Right cardiac atrium (tissue), 5 donors: ENCODE measurements around the gene CHST14. TPM values are rescaled to one million over a fixed set of nuclear protein-coding genes. Genes with fewer than 3 reads are reported as not detected.

Source experiments
- ATAC-seq, 2 donors: fragments of 200-7000 bp; cut with Tn5 transposase; one replicate each; pipeline versions ENCODE4 v1.8.0 to v1.9.1; 2020; ENCODE audit warnings: moderate library complexity in 2 of 2, mild to moderate bottlenecking in 1 of 2
- DNase-seq, 3 donors: peaks; one replicate each; pipeline ENCODE4 v3.0.0-alpha.2; 2020
- H3K27ac ChIP-seq: one replicate; pipeline ENCODE4 v1.5.1; 2013; ENCODE audit warnings: mild to moderate bottlenecking, low read length, control low read depth, moderate library complexity
- H3K27me3 ChIP-seq: one replicate; pipeline ENCODE4 v1.6.1; 2013; ENCODE audit not compliant: control insufficient read depth, insufficient read depth
- H3K4me1 ChIP-seq: one replicate; pipeline ENCODE4 v1.6.1; 2013; ENCODE audit warnings: low read length; ENCODE audit not compliant: control insufficient read depth, insufficient read depth
- H3K4me3 ChIP-seq: one replicate; pipeline ENCODE4 v1.5.1; 2013; ENCODE audit warnings: low read length, control low read depth
- H3K9me3 ChIP-seq: one replicate; pipeline ENCODE4 v1.6.1; 2013; ENCODE audit warnings: low read length; ENCODE audit not compliant: control insufficient read depth
- WGBS: extraction: QIAGEN DNeasy Blood & Tissue Kit; methylation state at CpG from one replicate; pipeline ENCODE4 v1.1.7; 2013; 5-methylcytosine and 5-hydroxymethylcytosine counted together
- intact Hi-C, 4 donors: fragments of 100-400 bp; cut with DNase I; formaldehyde crosslinking; loops; one replicate each; pipeline versions ENCODE4 v1.11.0 to v1.14.0; 2022 to 2023
- polyA plus RNA-seq: library from polyadenylated mRNA; stranded (reverse); fragments of 200-250 nt; gene quantifications from one replicate; pipeline ENCODE4 v1.2.3, GENCODE V29; 2013
- total RNA-seq, 4 donors: library from RNA; stranded (reverse); fragmentation: NEBNext Ultra II Directional; extraction: Animal tissue kit (Norgen Biotek cat#: 25700); gene quantifications; one replicate each; pipeline ENCODE4 v1.2.1, GENCODE V29; 2021
- donor health status: healthy with polysubstance abuse.
- donor health status: DM: no; HTN: yes; CAD: no.
- donor health status: DM: no; HTN: no; CAD: no.
- donor health status: DM: no; HTN: yes; CAD: no; lungs with severe emphysema.
- donor health status: DM: yes; HTN: yes; CAD: no.

CHST14 gene
- total and polyA plus RNA-seq, 5 donors = 11.5 to 13.9 (median 11.9) TPM

- intact Hi-C loops = no loop called here
- H3K9me3 ChIP-seq = no peaks in the 10 kb centered on the region
- ATAC-seq = no peak
- H3K4me1 ChIP-seq = no peaks in the 10 kb centered on the region
- H3K4me3 ChIP-seq = peak overlapping the region; percentile 34
- peak in 1 of 3 donors; percentile 64 for DNase-seq
- 11% methylated on average over 15 of the region's 15 CpGs for WGBS
- no peaks in the 10 kb centered on the region for H3K27me3 ChIP-seq
- no peak overlapping the region for H3K27ac ChIP-seq
These were observed 35.1 kb upstream of the CHST14 start for GRCh38 chr15:40435710-40436089.

GRCh38 chr15:40436116-40436891 is 34.5 kb upstream of the CHST14 start:
- DNase-seq (peak in 1 of 3 donors; percentile 69), ATAC-seq (no peak)
- no peaks in the 10 kb centered on the region for H3K27me3 ChIP-seq
- H3K27ac ChIP-seq = no peak overlapping the region
- no peaks in the 10 kb centered on the region for H3K9me3 ChIP-seq
- intact Hi-C loops = no loop called here
- H3K4me1 ChIP-seq = no peaks in the 10 kb centered on the region
- peak overlapping the region; percentile 34 for H3K4me3 ChIP-seq
- 2% methylated on average over 39 of the region's 39 CpGs for WGBS

GRCh38 chr15:40436892-40437751 is 33.7 kb upstream of the CHST14 start:
- 16% methylated on average over 17 of the region's 17 CpGs for WGBS
- Histone ChIP-seq H3K27me3 (no peaks in the 10 kb centered on the region), H3K9me3 (no peaks in the 10 kb centered on the region), H3K27ac (no peak overlapping the region), H3K4me1 (no peaks in the 10 kb centered on the region), H3K4me3 (no peak overlapping the region)
- DNase-seq = peak in 1 of 3 donors; percentile 48
- no peak for ATAC-seq
- intact Hi-C loops = no loop called here

- Histone ChIP-seq H3K27ac (no peak overlapping the region), H3K4me3 (no peak overlapping the region), H3K27me3 (no peaks in the 10 kb centered on the region), H3K4me1 (peaks cover 4% of the 10 kb centered on the region), H3K9me3 (no peaks in the 10 kb centered on the region)
- intact Hi-C loops = no loop called here
- 50% methylated on average over 21 of the region's 21 CpGs for WGBS
- ATAC-seq = no peak
- DNase-seq = peak in 1 of 3 donors; percentile 63
These were observed 32.8 kb upstream of the CHST14 start for GRCh38 chr15:40437752-40438687.

GRCh38 chr15:40438712-40439111 is 32.1 kb upstream of the CHST14 start:
- Histone ChIP-seq H3K27ac (no peak overlapping the region), H3K4me3 (no peak overlapping the region), H3K9me3 (no peaks in the 10 kb centered on the region), H3K27me3 (no peaks in the 10 kb centered on the region), H3K4me1 (peaks cover 9% of the 10 kb centered on the region)
- ATAC-seq = no peak
- WGBS = 58% methylated on average over 12 of the region's 12 CpGs
- intact Hi-C loops = no loop called here
- peak in 1 of 3 donors; percentile 46 for DNase-seq

GRCh38 chr15:40439461-40439959 is 31.3 kb upstream of the CHST14 start:
- peak in 1 of 3 donors; percentile 56 for DNase-seq
- Histone ChIP-seq H3K4me3 (peak overlapping the region; percentile 98), H3K27me3 (no peaks in the 10 kb centered on the region), H3K4me1 (peaks cover 10% of the 10 kb centered on the region), H3K9me3 (no peaks in the 10 kb centered on the region), H3K27ac (peak overlapping the region; percentile 0)
- ATAC-seq = no peak
- WGBS = 15% methylated on average over 15 of the region's 15 CpGs
- intact Hi-C loops = no loop called here

- ATAC-seq (peak; percentile 24 to 30), DNase-seq (peak; percentile 41 to 76 (median 76))
- Histone ChIP-seq H3K4me3 (peak overlapping the region; percentile 98), H3K27me3 (no peaks in the 10 kb centered on the region), H3K9me3 (no peaks in the 10 kb centered on the region), H3K27ac (peak overlapping the region; percentile 11), H3K4me1 (peaks cover 10% of the 10 kb centered on the region)
- intact Hi-C loops = loop anchor here in 1 of 4 donors (10.0 kb wide), 1 partner anchor 65 kb away; no protein-coding TSS in a partner anchor
- WGBS = under 1% methylated on average over 35 of the region's 35 CpGs
These were observed 30.6 kb upstream of the CHST14 start for GRCh38 chr15:40439960-40440742.

GRCh38 chr15:40440743-40441564 is 29.8 kb upstream of the CHST14 start, which contains the start of gene BAHD1:
Gene BAHD1, plus strand, starts transcription at chr15:40440953. Its CDS starts 17,512 bp downstream, at chr15:40458465.
- Histone ChIP-seq H3K27ac (peak within 1 kb of the TSS; percentile 53), H3K27me3 (no peaks in the 10 kb centered on the region), H3K4me3 (peak within 1 kb of the TSS; percentile 98), H3K9me3 (no peaks in the 10 kb centered on the region), H3K4me1 (peaks cover 10% of the 10 kb centered on the region)
- DNase-seq = peak; percentile 98 to 99 (median 99)
- under 1% methylated on average over 115 of the region's 119 CpGs for WGBS
- intact Hi-C loops = loop anchor here in 1 of 4 donors (10.0 kb wide), 1 partner anchor 64 kb away; no protein-coding TSS in a partner anchor
- ATAC-seq = peak; percentile 94
